Astrocyte (in vitro differentiated cells and primary cell): Measurements from ENCODE around the gene SULF2.

ENCODE experiments used
- CTCF ChIP-seq: IDR thresholded peaks from 2 replicates; pipeline ENCODE4 v1.5.1; 2011; ENCODE audit warnings: low read depth, mild to moderate bottlenecking, inconsistent platforms, low read length, moderate library complexity; ENCODE audit not compliant: insufficient read depth
- EZH2 ChIP-seq: IDR thresholded peaks from 2 replicates; pipeline ENCODE4 v1.6.1; 2012; ENCODE audit warnings: mild to moderate bottlenecking, low read length, inconsistent platforms; ENCODE audit not compliant: insufficient read depth

- TF ChIP-seq CTCF (no peak), EZH2 (no peak)
Observed at GRCh38 chr20:47801759-47802158, 16.5 kb upstream of the SULF2 start.
